DOHH2 (cell line): ENCODE results near the gene TXNDC11.
A peak's percentile ranks its signal among the peaks of the same experiment; 100 is the strongest.

Experiments
- H3F3A ChIP-seq: fragments of 200-600 bp; sonication (generic), shearing (Covaris generic); 2 replicates; pipeline ENCODE4 v1.6.0; 2016; ENCODE audit warnings: antibody characterized with exemption, mild to moderate bottlenecking; ENCODE audit not compliant: control insufficient read depth, insufficient read depth
- H3K27ac ChIP-seq: fragments of 200-600 bp; sonication (generic); 2 replicates; pipeline ENCODE4 v1.5.1; 2014; ENCODE audit warnings: low read depth, mild to moderate bottlenecking, low read length, moderate library complexity
- H3K27me3 ChIP-seq: fragments of 200-600 bp; sonication (generic); 2 replicates; pipeline ENCODE4 v1.6.1; 2014; ENCODE audit warnings: mild to moderate bottlenecking, low read length, mixed read lengths; ENCODE audit not compliant: control insufficient read depth
- H3K36me3 ChIP-seq: fragments of 200-600 bp; sonication (generic); 2 replicates; pipeline ENCODE4 v1.6.1; 2014; ENCODE audit warnings: mild to moderate bottlenecking, low read length, moderate library complexity, mixed read lengths; ENCODE audit not compliant: control insufficient read depth
- H3K4me1 ChIP-seq: fragments of 200-600 bp; sonication (generic); 2 replicates; pipeline ENCODE4 v1.6.1; 2014; ENCODE audit warnings: mild to moderate bottlenecking, low read length, mixed read lengths; ENCODE audit not compliant: control insufficient read depth
- H3K4me2 ChIP-seq: fragments of 200-600 bp; sonication (generic); 2 replicates; pipeline ENCODE4 v1.6.0; 2014; ENCODE audit warnings: mild to moderate bottlenecking, low read length, moderate library complexity
- H3K4me3 ChIP-seq: fragments of 200-600 bp; sonication (generic); 2 replicates; pipeline ENCODE4 v1.5.1; 2014; ENCODE audit warnings: mild to moderate bottlenecking, low read length, mixed read lengths
- H3K79me2 ChIP-seq: fragments of 200-600 bp; sonication (generic); 2 replicates; pipeline ENCODE4 v1.6.1; 2014; ENCODE audit warnings: mild to moderate bottlenecking, low read length, mixed read lengths; ENCODE audit not compliant: control insufficient read depth
- H3K9me2 ChIP-seq: fragments of 200-600 bp; sonication (generic); replicated peaks from 2 replicates; pipeline ENCODE4 v1.6.1; 2014; ENCODE audit warnings: mild to moderate bottlenecking, low read length, mixed read lengths; ENCODE audit not compliant: control insufficient read depth
- H3K9me3 ChIP-seq: fragments of 200-600 bp; sonication (generic); 2 replicates; pipeline ENCODE4 v1.6.1; 2014; ENCODE audit warnings: antibody characterized with exemption, low read length, mixed read lengths; ENCODE audit not compliant: control insufficient read depth, insufficient read depth
- H4K20me1 ChIP-seq: fragments of 200-600 bp; sonication (generic); 2 replicates; pipeline ENCODE4 v1.6.0; 2014; ENCODE audit warnings: low read depth, mild to moderate bottlenecking, antibody characterized with exemption, low read length, moderate library complexity; ENCODE audit not compliant: control insufficient read depth, insufficient read depth
- CTCF ChIP-seq: fragments of 200-600 bp; sonication (generic); IDR thresholded peaks from one replicate; pipeline ENCODE4 v1.5.1; 2014; ENCODE audit warnings: antibody characterized with exemption, mild to moderate bottlenecking, low read depth, low read length; ENCODE audit not compliant: poor library complexity, severe bottlenecking
- EZH2phosphoT487 ChIP-seq: fragments of 200-600 bp; sonication (generic); IDR thresholded peaks from 2 replicates; pipeline ENCODE4 v1.6.1; 2017; ENCODE audit warnings: borderline replicate concordance, mild to moderate bottlenecking, antibody characterized with exemption, low read length, moderate library complexity, mixed read lengths

The TXNDC11 gene

GRCh38 chr16:11742093-11742535, 543 bp downstream of the TXNDC11 start:
- Histone ChIP-seq H3K79me2 (peaks cover 61% of the 10 kb centered on the region), H3K4me2 (peak overlapping the region; percentile 74), H3K4me1 (peaks cover 45% of the 10 kb centered on the region), H3K9me2 (no peaks in the 10 kb centered on the region), H3K9me3 (no peaks in the 10 kb centered on the region), H3K36me3 (peaks cover 19% of the 10 kb centered on the region), H4K20me1 (0 out of 2 replicates have a peak, but pooled peaks cover 11% of the 10 kb centered on the region), H3F3A (peaks cover 15% of the 10 kb centered on the region), H3K27me3 (no peaks in the 10 kb centered on the region), H3K4me3 (peak overlapping the region; percentile 92), H3K27ac (peak overlapping the region; percentile 69)
- TF ChIP-seq EZH2phosphoT487, result no peak
- TF ChIP-seq CTCF, result no peak

GRCh38 chr16:11740567-11740966, 2.1 kb downstream of the TXNDC11 start:
- H3K9me2 ChIP-seq, result no peaks in the 10 kb centered on the region
- no peaks in the 10 kb centered on the region for H3K9me3 ChIP-seq
- H3F3A ChIP-seq, result peaks cover 15% of the 10 kb centered on the region
- H3K36me3 ChIP-seq, result peaks cover 34% of the 10 kb centered on the region
- peaks cover 76% of the 10 kb centered on the region for H3K79me2 ChIP-seq
- H3K27me3 ChIP-seq, result no peaks in the 10 kb centered on the region
- H3K27ac ChIP-seq, result no peak overlapping the region
- peaks cover 60% of the 10 kb centered on the region for H3K4me1 ChIP-seq
- H3K4me3 ChIP-seq, result peak overlapping the region; percentile 92
- peaks cover 15% of the 10 kb centered on the region; the same call in 1 of the 2 replicates for H4K20me1 ChIP-seq
- TF ChIP-seq EZH2phosphoT487, result no peak
- no peak for TF ChIP-seq CTCF
- peak overlapping the region; percentile 74 for H3K4me2 ChIP-seq

GRCh38 chr16:11738742-11739544, 3.7 kb downstream of the TXNDC11 start:
- Histone ChIP-seq H3K79me2 (peaks cover 83% of the 10 kb centered on the region), H3K4me2 (peak overlapping the region; percentile 74), H3K4me1 (peaks cover 68% of the 10 kb centered on the region), H3K27ac (no peak overlapping the region), H3K4me3 (no peak overlapping the region), H3K27me3 (no peaks in the 10 kb centered on the region), H4K20me1 (peaks cover 15% of the 10 kb centered on the region; the same call in 1 of the 2 replicates), H3K9me2 (no peaks in the 10 kb centered on the region), H3K36me3 (peaks cover 50% of the 10 kb centered on the region), H3K9me3 (no peaks in the 10 kb centered on the region), H3F3A (peaks cover 6% of the 10 kb centered on the region)
- TF ChIP-seq EZH2phosphoT487 (no peak), CTCF (no peak)
